HG03342 (cell line): Measurements from ENCODE around the gene RNPEPL1.

Source experiments
- ATAC-seq: cut with Tn5 transposase; IDR thresholded peaks from one replicate; pipeline ENCODE4 v1.9.1; 2021; ENCODE audit warnings: mild to moderate bottlenecking, moderate library complexity; ENCODE audit not compliant: unreplicated experiment

The RNPEPL1 gene

DNA sequence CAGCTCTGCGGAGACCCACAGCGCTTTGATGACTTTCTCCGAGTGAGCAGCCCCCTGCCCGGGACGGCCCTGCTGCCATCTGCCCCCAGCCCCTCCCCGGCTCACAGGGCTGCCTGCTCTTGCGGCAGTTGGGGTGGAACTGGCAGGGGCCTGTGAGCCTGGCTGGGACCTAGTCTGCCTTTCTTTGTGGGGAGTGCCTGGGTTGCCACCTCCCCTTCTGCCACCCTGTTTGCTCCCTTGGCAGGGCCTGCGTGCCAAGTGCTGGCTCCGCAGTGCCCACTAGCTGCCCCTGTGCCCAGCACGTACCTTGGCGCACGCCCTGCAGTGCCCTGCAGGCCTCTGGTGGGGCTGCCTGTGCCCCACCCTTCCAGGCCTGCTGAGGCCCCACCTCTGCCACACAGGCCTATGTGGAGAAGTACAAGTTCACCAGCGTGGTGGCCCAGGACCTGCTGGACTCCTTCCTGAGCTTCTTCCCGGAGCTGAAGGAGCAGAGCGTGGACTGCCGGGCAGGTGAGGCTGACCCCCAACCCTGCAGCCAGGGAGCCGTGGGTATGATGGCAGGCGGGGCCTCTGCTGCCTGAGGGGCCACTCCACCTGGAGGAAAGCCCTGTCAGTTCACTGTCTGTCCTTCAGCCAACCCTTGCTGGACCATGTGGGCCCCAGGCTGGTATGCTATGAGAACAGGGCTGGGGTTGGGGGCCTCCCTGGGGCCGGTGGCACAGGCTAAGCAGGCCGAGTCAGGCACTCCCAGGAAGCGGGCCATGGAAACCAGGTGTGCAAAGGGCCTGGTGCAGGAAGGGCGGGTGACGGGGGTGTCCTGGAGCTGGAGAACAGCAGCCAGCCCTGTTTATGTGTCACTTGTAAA lies 7.0 kb downstream of the RNPEPL1 start:
- ATAC-seq: no peak

GRCh38 chr2:240576036-240576435 lies 7.8 kb downstream of the RNPEPL1 start:
- ATAC-seq: no peak

- no peak for ATAC-seq
These were observed 8.3 kb downstream of the RNPEPL1 start for GRCh38 chr2:240576436-240577205.

- no peak for ATAC-seq
These were observed 9.2 kb downstream of the RNPEPL1 start for GRCh38 chr2:240577281-240578109.

DNA sequence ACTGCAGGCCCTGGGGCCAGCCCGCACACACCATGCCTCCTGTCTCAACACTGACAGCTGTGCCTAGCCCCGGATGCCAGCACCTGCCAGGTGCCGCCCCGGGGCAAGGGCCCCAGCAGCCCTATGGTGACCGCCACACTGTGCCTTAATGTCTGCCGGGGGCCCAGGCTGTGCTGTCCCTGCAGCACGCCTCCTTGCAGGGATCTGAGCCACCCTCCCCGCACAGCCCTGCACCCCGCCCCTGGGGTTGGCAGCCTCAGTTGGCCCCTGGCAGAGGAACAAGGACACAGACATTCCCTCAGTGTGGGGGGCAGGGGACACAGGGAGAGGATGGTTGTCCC lies 9.8 kb downstream of the RNPEPL1 start:
- ATAC-seq: no peak

- no peak for ATAC-seq
These were observed 10.2 kb downstream of the RNPEPL1 start for GRCh38 chr2:240578488-240578887.

- no peak for ATAC-seq
These were observed 10.9 kb downstream of the RNPEPL1 start for GRCh38 chr2:240579071-240579762.

- ATAC-seq: no peak
These were observed 11.7 kb downstream of the RNPEPL1 start for GRCh38 chr2:240579771-240580614.

GRCh38 chr2:240581811-240582210 lies 13.5 kb downstream of the RNPEPL1 start:
- no peak for ATAC-seq

DNA sequence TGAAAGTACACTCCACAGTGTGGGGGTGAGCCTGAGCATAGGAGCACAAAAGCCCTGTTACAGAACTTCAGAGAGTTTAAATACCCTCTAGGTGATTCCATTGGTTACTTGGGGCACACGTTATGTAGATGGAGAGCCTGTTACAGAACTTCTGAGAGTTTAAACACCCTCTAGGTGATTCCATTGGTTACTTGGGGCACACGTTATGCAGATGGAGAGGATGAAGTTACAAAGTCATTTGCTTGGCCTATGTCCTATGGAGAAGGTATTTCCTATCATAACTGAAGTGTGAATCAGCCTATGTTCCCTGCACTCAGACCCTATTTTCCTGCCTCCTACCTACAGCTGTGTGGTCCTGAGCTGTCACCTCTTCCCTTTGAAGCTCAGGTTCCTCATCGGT lies 14.5 kb downstream of the RNPEPL1 start:
- no peak for ATAC-seq

DNA sequence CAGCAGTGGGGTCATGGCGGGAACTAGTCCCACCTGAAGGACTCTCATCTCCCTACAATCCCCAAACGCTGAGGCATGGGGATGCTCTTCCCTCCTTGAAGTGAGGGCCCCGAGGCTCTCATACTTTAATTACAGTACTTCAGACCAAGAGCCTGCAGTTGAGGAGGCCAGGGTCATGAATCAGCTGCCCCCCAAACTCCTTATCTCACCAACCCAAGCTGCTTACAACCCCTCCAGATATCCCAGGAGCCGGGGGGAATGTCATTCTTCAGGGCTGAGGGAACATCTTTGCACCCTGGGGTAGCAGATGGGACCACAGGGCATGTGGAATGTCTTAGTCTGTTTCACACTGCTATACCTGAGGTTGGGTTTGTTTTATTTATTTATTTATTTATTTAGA lies 15.5 kb downstream of the RNPEPL1 start:
- ATAC-seq: no peak

DNA sequence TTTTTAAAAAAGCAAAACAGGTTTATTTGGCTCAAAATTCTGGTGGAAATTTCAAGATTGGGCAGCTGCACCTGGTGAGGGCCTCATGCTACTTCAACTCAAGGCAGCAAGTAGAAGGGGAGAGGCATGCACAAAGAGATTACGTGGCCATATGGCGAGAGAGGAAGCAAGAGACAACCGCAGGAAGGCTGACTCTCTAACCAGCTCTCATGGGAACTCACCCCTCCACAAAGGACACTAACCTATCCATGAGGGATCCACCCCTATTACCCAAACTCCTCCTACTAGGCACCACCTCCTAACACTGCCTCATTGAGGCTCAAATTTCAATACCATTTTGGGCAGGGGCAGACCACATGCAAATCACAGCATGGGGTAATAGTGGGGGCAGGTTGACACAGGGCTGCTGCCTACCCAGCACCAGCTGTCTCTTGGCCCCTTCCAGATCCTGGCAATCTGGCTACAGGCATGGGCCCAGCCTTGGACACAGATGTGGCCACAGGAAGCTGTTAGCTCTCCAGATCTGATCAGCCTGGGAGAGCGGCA lies 16.3 kb downstream of the RNPEPL1 start:
- ATAC-seq: peak; percentile 54

DNA sequence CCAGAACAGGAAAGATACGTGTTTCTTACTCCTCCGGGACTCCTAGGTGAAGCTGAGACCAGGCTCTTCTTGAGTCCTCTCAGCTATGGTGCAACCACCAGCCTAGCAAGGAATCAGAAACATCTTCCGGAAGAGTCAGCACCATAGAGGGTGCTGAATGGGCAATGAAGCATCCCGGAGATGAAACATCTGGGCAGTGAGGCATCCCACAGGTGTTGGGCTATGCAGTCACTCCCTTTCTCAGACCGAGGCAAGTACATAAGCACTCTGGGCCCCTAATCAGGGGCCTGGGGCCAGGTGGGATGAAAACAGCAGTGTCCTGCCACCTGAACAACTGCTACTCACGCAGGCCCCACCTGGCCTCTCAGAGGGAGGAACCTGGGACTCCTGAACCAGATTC lies 16.8 kb downstream of the RNPEPL1 start:
- peak; percentile 33 for ATAC-seq

GRCh38 chr2:240585681-240586197 lies 17.5 kb downstream of the RNPEPL1 start:
- ATAC-seq: no peak

GRCh38 chr2:240586198-240586918 lies 18.1 kb downstream of the RNPEPL1 start, which contains the start of gene CAPN10:
Gene CAPN10, plus strand, starts transcription at chr2:240586734. Its CDS starts 178 bp downstream, at chr2:240586912.
- ATAC-seq: peak; percentile 52

DNA sequence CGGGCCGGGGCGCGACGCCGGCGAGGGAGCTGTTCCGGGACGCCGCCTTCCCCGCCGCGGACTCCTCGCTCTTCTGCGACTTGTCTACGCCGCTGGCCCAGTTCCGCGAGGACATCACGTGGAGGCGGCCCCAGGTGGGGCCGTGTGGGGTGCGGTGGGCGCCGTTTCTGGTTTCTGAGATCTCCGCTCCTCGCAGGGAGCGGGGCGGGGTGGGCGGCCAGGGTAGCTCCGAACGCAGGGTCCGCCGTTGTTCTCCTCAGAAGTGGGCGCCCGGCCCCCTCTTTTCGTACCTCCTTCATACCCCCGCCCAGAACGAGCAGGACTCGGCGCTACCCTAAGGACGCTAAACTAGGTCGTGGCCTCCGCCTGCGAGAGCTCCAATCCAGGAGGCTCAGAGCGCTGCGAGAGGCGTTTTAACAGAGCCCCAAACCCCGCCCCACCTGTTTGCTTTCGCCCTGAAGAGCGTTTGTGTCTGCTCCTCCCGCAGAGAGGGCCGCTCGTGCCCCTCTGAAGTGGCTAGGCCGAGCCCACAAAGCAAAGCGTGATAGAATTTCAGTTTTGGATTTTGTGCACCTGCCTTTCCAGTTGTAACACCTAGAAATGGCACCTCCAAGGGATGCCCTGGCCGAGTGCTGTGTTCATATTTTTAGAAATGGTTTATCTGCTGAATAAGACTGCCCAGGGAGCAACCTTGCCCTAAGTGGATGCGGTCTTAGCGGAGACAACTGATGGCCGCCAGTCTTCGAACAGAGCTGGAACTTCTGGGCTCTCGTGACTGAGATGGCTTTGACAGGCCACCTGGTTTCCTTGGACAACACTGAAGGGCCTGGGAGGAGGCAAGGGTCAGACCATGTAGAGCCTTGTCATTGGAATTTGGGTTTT lies 18.9 kb downstream of the RNPEPL1 start:
- peak; percentile 13 for ATAC-seq

GRCh38 chr2:240588006-240588655 lies 19.8 kb downstream of the RNPEPL1 start:
- ATAC-seq: no peak
